HEK293 (cell line): ENCODE results near the gene PPARG.
A peak's percentile ranks its signal among the peaks of the same experiment; 100 is the strongest.

Experiments
- CTCF ChIA-PET: fragments of 350-600 bp; formaldehyde crosslinking; extraction: SDS; loops from one replicate; lab custom pipeline; 2021; ENCODE audit warnings: antibody characterized with exemption; lab: Yijun Ruan, JAX
- POLR2A ChIA-PET: fragments of 300-600 bp; formaldehyde crosslinking; extraction: SDS; loops from one replicate; lab custom pipeline; 2020; ENCODE audit warnings: antibody characterized with exemption, inconsistent platforms; lab: Yijun Ruan, JAX
- H3K27ac ChIP-seq: fragments of 200-500 bp; sonication (Bioruptor generic); 2 replicates; pipeline ENCODE4 v1.5.1; 2014; ENCODE audit warnings: low read depth, low read length, control low read depth, inconsistent platforms; ENCODE audit errors: extremely low read depth
- H3K36me3 ChIP-seq, 2 experiments: fragments of 200-500 bp in 1 of 2; sonication (Bioruptor generic) in 1 of 2; 1 replicate in 1 of 2; 2 replicates in 1 of 2; pipeline ENCODE4 v1.5.1; 2014 to 2017; ENCODE audit warnings: inconsistent platforms in 2 of 2, low read length in 2 of 2; ENCODE audit not compliant: control insufficient read depth in 2 of 2, insufficient read depth in 1 of 2
- H3K4me1 ChIP-seq: fragments of 200-500 bp; sonication (Bioruptor generic); 2 replicates; pipeline ENCODE4 v1.5.1; 2014; ENCODE audit warnings: mild to moderate bottlenecking, low read length, inconsistent platforms; ENCODE audit not compliant: control insufficient read depth, insufficient read depth
- H3K4me3 ChIP-seq: 2 replicates; pipeline ENCODE4 v1.5.1; 2011; ENCODE audit warnings: low read depth, mild to moderate bottlenecking, control low read depth, low read length, moderate library complexity
- H3K9me3 ChIP-seq: fragments of 200-500 bp; sonication (Bioruptor generic); 2 replicates; pipeline ENCODE4 v1.5.1; 2014; ENCODE audit warnings: low read depth, low read length, inconsistent platforms; ENCODE audit not compliant: control insufficient read depth, insufficient read depth
- AEBP2 ChIP-seq: fragments of 450-650 bp; formaldehyde crosslinking; IDR thresholded peaks from 2 replicates; pipeline ENCODE4 v1.5.1; 2016; ENCODE audit warnings: missing biosample characterization, missing genetic modification characterization, borderline replicate concordance
- IKZF3 ChIP-seq: fragments of 450-650 bp; IDR thresholded peaks from 2 replicates; pipeline ENCODE4 v1.5.0; 2018; ENCODE audit warnings: missing biosample characterization, mild to moderate bottlenecking, missing genetic modification characterization, moderate library complexity
- KLF8 ChIP-seq: fragments of 450-650 bp; formaldehyde crosslinking; IDR thresholded peaks from 2 replicates; pipeline ENCODE4 v1.5.1; 2016; ENCODE audit warnings: missing biosample characterization, missing genetic modification characterization
- MYNN ChIP-seq: fragments of 450-650 bp; formaldehyde crosslinking; IDR thresholded peaks from 2 replicates; pipeline ENCODE4 v1.5.1; 2016; ENCODE audit warnings: missing biosample characterization, missing genetic modification characterization, borderline replicate concordance
- SALL2 ChIP-seq: fragments of 450-650 bp; formaldehyde crosslinking; IDR thresholded peaks from 2 replicates; pipeline ENCODE4 v1.5.0; 2017; ENCODE audit warnings: missing biosample characterization, mild to moderate bottlenecking, missing genetic modification characterization, borderline replicate concordance
- SP7 ChIP-seq: fragments of 450-650 bp; formaldehyde crosslinking; IDR thresholded peaks from 2 replicates; pipeline ENCODE4 v1.5.1; 2016; ENCODE audit warnings: missing biosample characterization, missing genetic modification characterization
- WT1 ChIP-seq: fragments of 450-650 bp; formaldehyde crosslinking; IDR thresholded peaks from 2 replicates; pipeline ENCODE4 v1.5.1; 2016; ENCODE audit warnings: missing biosample characterization, missing genetic modification characterization
- ZFP37 ChIP-seq: fragments of 450-650 bp; formaldehyde crosslinking; IDR thresholded peaks from 2 replicates; pipeline ENCODE4 v1.5.1; 2016; ENCODE audit warnings: missing biosample characterization, missing genetic modification characterization
- ZIC2 ChIP-seq: fragments of 450-650 bp; formaldehyde crosslinking; IDR thresholded peaks from 2 replicates; pipeline ENCODE4 v1.5.1; 2016; ENCODE audit warnings: missing biosample characterization, missing genetic modification characterization
- ZNF132 ChIP-seq: fragments of 450-650 bp; formaldehyde crosslinking; IDR thresholded peaks from 2 replicates; pipeline ENCODE4 v1.5.1; 2017; ENCODE audit warnings: missing biosample characterization, missing genetic modification characterization, borderline replicate concordance
- ZNF146 ChIP-seq: fragments of 450-650 bp; formaldehyde crosslinking; IDR thresholded peaks from 2 replicates; pipeline ENCODE4 v1.5.1; 2016; ENCODE audit warnings: missing biosample characterization, missing genetic modification characterization
- ZNF184 ChIP-seq: fragments of 450-650 bp; IDR thresholded peaks from 2 replicates; pipeline ENCODE4 v1.5.1; 2018; ENCODE audit warnings: missing biosample characterization, mild to moderate bottlenecking, missing genetic modification characterization
- ZNF19 ChIP-seq: fragments of 450-650 bp; formaldehyde crosslinking; IDR thresholded peaks from 2 replicates; pipeline ENCODE4; 2016; ENCODE audit warnings: missing biosample characterization, missing genetic modification characterization, low read depth
- ZNF202 ChIP-seq: fragments of 450-650 bp; formaldehyde crosslinking; IDR thresholded peaks from 2 replicates; pipeline ENCODE4 v1.5.1; 2016; ENCODE audit warnings: missing biosample characterization, missing genetic modification characterization, borderline replicate concordance
- ZNF221 ChIP-seq: fragments of 450-650 bp; formaldehyde crosslinking; IDR thresholded peaks from 2 replicates; pipeline ENCODE4 v1.5.1; 2017; ENCODE audit warnings: missing biosample characterization, missing genetic modification characterization, borderline replicate concordance
- ZNF23 ChIP-seq: fragments of 450-650 bp; formaldehyde crosslinking; IDR thresholded peaks from 2 replicates; pipeline ENCODE4 v1.5.1; 2016; ENCODE audit warnings: missing biosample characterization, missing genetic modification characterization, borderline replicate concordance
- ZNF266 ChIP-seq: fragments of 450-650 bp; formaldehyde crosslinking; IDR thresholded peaks from 2 replicates; pipeline ENCODE4 v1.5.1; 2016; ENCODE audit warnings: missing biosample characterization, missing genetic modification characterization, low read depth
- ZNF473 ChIP-seq: fragments of 450-650 bp; formaldehyde crosslinking; IDR thresholded peaks from 2 replicates; pipeline ENCODE4 v1.5.1; 2017; ENCODE audit warnings: missing biosample characterization, missing genetic modification characterization
- ZNF558 ChIP-seq: fragments of 450-650 bp; formaldehyde crosslinking; IDR thresholded peaks from 2 replicates; pipeline ENCODE4 v1.5.1; 2016; ENCODE audit warnings: missing biosample characterization, missing genetic modification characterization
- ZNF624 ChIP-seq: fragments of 450-650 bp; formaldehyde crosslinking; IDR thresholded peaks from 2 replicates; pipeline ENCODE4 v1.5.1; 2017; ENCODE audit warnings: missing biosample characterization, missing genetic modification characterization
- ZNF777 ChIP-seq: fragments of 450-650 bp; formaldehyde crosslinking; IDR thresholded peaks from 2 replicates; pipeline ENCODE4 v1.5.1; 2017; ENCODE audit warnings: missing biosample characterization, missing genetic modification characterization, borderline replicate concordance
- ZSCAN4 ChIP-seq: fragments of 450-650 bp; formaldehyde crosslinking; IDR thresholded peaks from 2 replicates; pipeline ENCODE4 v1.5.1; 2017; ENCODE audit warnings: missing biosample characterization, missing genetic modification characterization

PPARG gene

GRCh38 chr3:12438318-12438717, 149.4 kb downstream of the PPARG start:
- Histone ChIP-seq H3K36me3 (no peaks in the 10 kb centered on the region), H3K4me1 (peaks cover 2% of the 10 kb centered on the region; the same call in 1 of the 2 replicates), H3K4me3 (no peak overlapping the region), H3K9me3 (no peaks in the 10 kb centered on the region), H3K27ac (no peak overlapping the region)
- POLR2A ChIA-PET: no interaction called here
- TF ChIP-seq ZNF221 (no peak), ZIC2 (tag by site-specific recombination) (peak; percentile 78)
- CTCF ChIA-PET: interaction anchor here (1.3 kb wide), 1 partner anchor 41 kb away, joined by 3 read pairs; no protein-coding TSS in a partner anchor

GRCh38 chr3:12439161-12439940, 150.5 kb downstream of the PPARG start:
- ChIA-PET CTCF (no interaction called here), POLR2A (no interaction called here)
- H3K4me1 ChIP-seq: peaks cover 7% of the 10 kb centered on the region; the same call in 1 of the 2 replicates
- no peaks in the 10 kb centered on the region for H3K36me3 ChIP-seq
- H3K4me3 ChIP-seq: no peak overlapping the region
- H3K27ac ChIP-seq: no peak overlapping the region
- H3K9me3 ChIP-seq: no peaks in the 10 kb centered on the region
- TF ChIP-seq ZNF202 (tag by site-specific recombination) (no peak), SALL2 (tag by site-specific recombination) (no peak), ZNF19 (tag by site-specific recombination) (no peak), ZNF184 (no peak), AEBP2 (tag by site-specific recombination) (no peak), ZNF624 (tag by site-specific recombination) (no peak), IKZF3 (no peak), ZNF266 (tag by site-specific recombination) (no peak), MYNN (no peak), ZNF23 (tag by site-specific recombination) (no peak), ZSCAN4 (no peak), SP7 (tag by site-specific recombination) (no peak), ZNF777 (no peak), WT1 (tag by site-specific recombination) (no peak), KLF8 (tag by site-specific recombination) (no peak), ZFP37 (no peak), ZNF146 (tag by site-specific recombination) (no peak), ZNF558 (no peak), ZNF132 (no peak), ZNF473 (tag by site-specific recombination) (no peak)
- TF ChIP-seq, all 188 proteins: peak for 0
